Activated CD4-positive, alpha-beta memory T cell treated with anti-CD3 and anti-CD28 coated beads, Interleukin-2, amount 10 ng/mL, durations not matched to agents 7 days and 5 days (primary cell): Measurements from ENCODE around the gene SPPL3. TPM values are rescaled to one million over a fixed set of nuclear protein-coding genes. Genes with fewer than 3 reads are reported as not detected.
"Not testable (repeated sequence)": the region's sequence is repeated elsewhere in the genome, so short reads cannot be mapped to it uniquely, and the experiment has no call there.

ENCODE experiments used
- CTCF ChIA-PET: fragments of 350-600 bp; sonication (Branson Sonifier 250); formaldehyde crosslinking; loops from one replicate; lab custom pipeline; 2021; ENCODE audit warnings: antibody characterized with exemption, inconsistent platforms; lab: Charles Lee
- POLR2A ChIA-PET: fragments of 350-600 bp; sonication (Branson Sonifier 250); formaldehyde crosslinking; loops from one replicate; lab custom pipeline; 2021; ENCODE audit warnings: antibody characterized with exemption; lab: Charles Lee
- DNase-seq: peaks from one replicate; pipeline ENCODE4 v3.0.0-alpha.2; 2020
- H3K27ac Mint-ChIP-seq: one replicate; pipeline ENCODE4 v1.8.0; 2021; ENCODE audit warnings: mild to moderate bottlenecking, mixed read lengths
- H3K27me3 Mint-ChIP-seq: one replicate; pipeline ENCODE4 v1.8.0; 2021; ENCODE audit warnings: mixed read lengths
- H3K36me3 Mint-ChIP-seq: one replicate; pipeline ENCODE4 v1.8.0; 2021; ENCODE audit warnings: low read depth, mixed read lengths
- H3K4me1 Mint-ChIP-seq: one replicate; pipeline ENCODE4 v1.8.0; 2021; ENCODE audit warnings: mixed read lengths
- H3K4me3 Mint-ChIP-seq: one replicate; pipeline ENCODE4 v1.8.0; 2021; ENCODE audit warnings: mild to moderate bottlenecking, mixed read lengths
- H3K9me3 Mint-ChIP-seq: one replicate; pipeline ENCODE4 v1.8.0; 2021; ENCODE audit warnings: mixed read lengths
- total RNA-seq, 2 experiments: library from RNA; stranded (reverse); gene quantifications; one replicate each; pipeline ENCODE4 v1.2.3, GENCODE V29; 2021

The SPPL3 gene
- total RNA-seq, 2 experiments from 2014 or later: 32.0 to 32.1 TPM

GRCh38 chr12:120797677-120798642 lies 106.2 kb downstream of the SPPL3 start:
- Mint-ChIP-seq H3K4me1 (peaks cover 47% of the 10 kb centered on the region), H3K4me3 (no peak overlapping the region), H3K27me3 (no peaks in the 10 kb centered on the region), H3K36me3 (peaks cover 42% of the 10 kb centered on the region), H3K27ac (no peak overlapping the region), H3K9me3 (peaks cover 27% of the 10 kb centered on the region)
- ChIA-PET POLR2A (no interaction called here), CTCF (no interaction called here)
- DNase-seq: no peak

GRCh38 chr12:120795441-120796178 lies 108.5 kb downstream of the SPPL3 start:
- CTCF ChIA-PET: no interaction called here
- Mint-ChIP-seq H3K9me3 (peaks cover 29% of the 10 kb centered on the region), H3K4me3 (no peak overlapping the region), H3K27me3 (no peaks in the 10 kb centered on the region), H3K4me1 (peaks cover 31% of the 10 kb centered on the region), H3K36me3 (peaks cover 48% of the 10 kb centered on the region), H3K27ac (no peak overlapping the region)
- DNase-seq: no peak
- POLR2A ChIA-PET: interaction anchor here (0.6 to 1.4 kb wide), 2 partner anchors 12 to 439 kb away, joined by 3 read pairs; no protein-coding TSS in a partner anchor

GRCh38 chr12:120793357-120793756 lies 110.8 kb downstream of the SPPL3 start:
- peaks cover 29% of the 10 kb centered on the region for H3K9me3 Mint-ChIP-seq
- CTCF ChIA-PET: no interaction called here
- H3K27ac Mint-ChIP-seq: no peak overlapping the region
- POLR2A ChIA-PET: no interaction called here
- DNase-seq: no peak
- no peak overlapping the region for H3K4me3 Mint-ChIP-seq
- no peaks in the 10 kb centered on the region for H3K27me3 Mint-ChIP-seq
- peaks cover 53% of the 10 kb centered on the region for H3K36me3 Mint-ChIP-seq
- H3K4me1 Mint-ChIP-seq: peaks cover 13% of the 10 kb centered on the region

- Mint-ChIP-seq H3K36me3 (peaks cover 49% of the 10 kb centered on the region), H3K9me3 (peaks cover 29% of the 10 kb centered on the region)
- H3K4me3 Mint-ChIP-seq, DNase-seq, H3K27me3 Mint-ChIP-seq, H3K27ac Mint-ChIP-seq, POLR2A ChIA-PET, CTCF ChIA-PET, H3K4me1 Mint-ChIP-seq: not testable (repeated sequence)
Observed at GRCh38 chr12:120792456-120792855, 111.7 kb downstream of the SPPL3 start.

- Mint-ChIP-seq H3K36me3 (peaks cover 42% of the 10 kb centered on the region), H3K4me1 (peaks cover 2% of the 10 kb centered on the region), H3K27me3 (no peaks in the 10 kb centered on the region), H3K27ac (no peak overlapping the region), H3K9me3 (peaks cover 24% of the 10 kb centered on the region), H3K4me3 (no peak overlapping the region)
- no peak for DNase-seq
- ChIA-PET POLR2A (no interaction called here), CTCF (no interaction called here)
Observed at GRCh38 chr12:120791669-120792176, 112.4 kb downstream of the SPPL3 start.

GRCh38 chr12:120790114-120790513 lies 114.0 kb downstream of the SPPL3 start:
- peaks cover 11% of the 10 kb centered on the region for H3K9me3 Mint-ChIP-seq
- no peak overlapping the region for H3K4me3 Mint-ChIP-seq
- POLR2A ChIA-PET: no interaction called here
- no peaks in the 10 kb centered on the region for H3K27me3 Mint-ChIP-seq
- peaks cover 27% of the 10 kb centered on the region for H3K36me3 Mint-ChIP-seq
- no peak overlapping the region for H3K27ac Mint-ChIP-seq
- CTCF ChIA-PET: no interaction called here
- no peak for DNase-seq
- H3K4me1 Mint-ChIP-seq: peaks cover 2% of the 10 kb centered on the region

- POLR2A ChIA-PET: no interaction called here
- no peak for DNase-seq
- no peak overlapping the region for H3K27ac Mint-ChIP-seq
- H3K36me3 Mint-ChIP-seq: peaks cover 32% of the 10 kb centered on the region
- CTCF ChIA-PET: no interaction called here
- peaks cover 1% of the 10 kb centered on the region for H3K9me3 Mint-ChIP-seq
- H3K4me1 Mint-ChIP-seq: peaks cover 18% of the 10 kb centered on the region
- H3K4me3 Mint-ChIP-seq: no peak overlapping the region
- H3K27me3 Mint-ChIP-seq: no peaks in the 10 kb centered on the region
Observed at GRCh38 chr12:120787889-120788288, 116.3 kb downstream of the SPPL3 start.

GRCh38 chr12:120784804-120785203 lies 119.4 kb downstream of the SPPL3 start:
- POLR2A ChIA-PET: no interaction called here
- Mint-ChIP-seq H3K9me3 (no peaks in the 10 kb centered on the region), H3K36me3 (peaks cover 36% of the 10 kb centered on the region), H3K27me3 (no peaks in the 10 kb centered on the region), H3K4me1 (peaks cover 28% of the 10 kb centered on the region), H3K4me3 (no peak overlapping the region), H3K27ac (no peak overlapping the region)
- CTCF ChIA-PET: interaction anchor here (0.6 to 0.8 kb wide), 3 partner anchors 117 to 312 kb away, joined by 3 to 5 read pairs (median 5); no protein-coding TSS in a partner anchor
- no peak for DNase-seq

GRCh38 chr12:120783197-120783596 lies 121.0 kb downstream of the SPPL3 start:
- peak overlapping the region; percentile 70 for H3K27ac Mint-ChIP-seq
- peaks cover 28% of the 10 kb centered on the region for H3K4me1 Mint-ChIP-seq
- no peaks in the 10 kb centered on the region for H3K27me3 Mint-ChIP-seq
- ChIA-PET CTCF (interaction anchor here (0.6 to 1.4 kb wide), 4 partner anchors 8 to 713 kb away, joined by 3 to 5 read pairs (median 3); no protein-coding TSS in a partner anchor), POLR2A (interaction anchor here (0.7 to 1.0 kb wide), 2 partner anchors 12 to 35 kb away, joined by 3 read pairs; no protein-coding TSS in a partner anchor)
- peaks cover 33% of the 10 kb centered on the region for H3K36me3 Mint-ChIP-seq
- no peaks in the 10 kb centered on the region for H3K9me3 Mint-ChIP-seq
- peak overlapping the region; percentile 6 for H3K4me3 Mint-ChIP-seq
- no peak for DNase-seq

- CTCF ChIA-PET: no interaction called here
- DNase-seq: no peak
- Mint-ChIP-seq H3K27ac (no peak overlapping the region), H3K36me3 (peaks cover 13% of the 10 kb centered on the region), H3K27me3 (no peaks in the 10 kb centered on the region), H3K4me3 (no peak overlapping the region), H3K9me3 (no peaks in the 10 kb centered on the region), H3K4me1 (peaks cover 21% of the 10 kb centered on the region)
- POLR2A ChIA-PET: interaction anchor here (0.6 kb wide), 1 partner anchor 438 kb away, joined by 3 read pairs; no protein-coding TSS in a partner anchor
Observed at GRCh38 chr12:120775862-120776552, 128.2 kb downstream of the SPPL3 start.

GRCh38 chr12:120774169-120774916 lies 129.8 kb downstream of the SPPL3 start:
- no peak for DNase-seq
- ChIA-PET POLR2A (no interaction called here), CTCF (interaction anchor here (0.9 kb wide), 1 partner anchor 9 kb away, joined by 3 read pairs; no protein-coding TSS in a partner anchor)
- Mint-ChIP-seq H3K9me3 (no peaks in the 10 kb centered on the region), H3K27me3 (no peaks in the 10 kb centered on the region), H3K36me3 (peaks cover 8% of the 10 kb centered on the region), H3K4me1 (peaks cover 20% of the 10 kb centered on the region), H3K27ac (no peak overlapping the region), H3K4me3 (no peak overlapping the region)

GRCh38 chr12:120771097-120771496 lies 133.1 kb downstream of the SPPL3 start:
- Mint-ChIP-seq H3K27ac (no peak overlapping the region), H3K9me3 (no peaks in the 10 kb centered on the region)

More at GRCh38 chr12:120771097-120771496, 133.1 kb downstream of the SPPL3 start:
- DNase-seq: no peak
- Mint-ChIP-seq H3K27me3 (no peaks in the 10 kb centered on the region), H3K36me3 (peaks cover 12% of the 10 kb centered on the region), H3K4me1 (peaks cover 20% of the 10 kb centered on the region), H3K4me3 (no peak overlapping the region)
- ChIA-PET POLR2A (no interaction called here), CTCF (no interaction called here)
